K562 (cell line): ENCODE data around the gene AKAP13. TPM values are rescaled to one million over a fixed set of nuclear protein-coding genes. Genes with fewer than 3 reads are reported as not detected.

Experiments
- ATAC-seq: fragments of 200-7000 bp; cut with Tn5 transposase; 3 replicates; pipeline ENCODE4 v1.9.1; 2020; ENCODE audit warnings: moderate library complexity
- BruUV-seq: library from RNA; stranded (reverse); fragments of 400-500 nt; replicated peaks from 2 replicates; lab custom pipeline; 2021; lab: Mats Ljungman, UMichigan
- CTCF ChIA-PET: fragments of 300-600 bp; formaldehyde crosslinking; extraction: SDS; loops from one replicate; lab custom pipeline; 2021; ENCODE audit warnings: low intra/inter-chr PET ratio; lab: Yijun Ruan, JAX
- POLR2A ChIA-PET: fragments of 300-600, 350-650 bp; sonication (Branson Sonifier 250); formaldehyde crosslinking; extraction: SDS; loops from one replicate; lab custom pipeline; 2021; ENCODE audit warnings: antibody characterized with exemption, inconsistent platforms; lab: Yijun Ruan, JAX
- DNase-seq, 4 experiments: peaks; one replicate each; pipeline versions ENCODE4 v3.0.0 to v3.0.0-alpha.2; 2011 to 2018; ENCODE audit warnings: low spot score in 3 of 4, mixed read lengths in 3 of 4; ENCODE audit errors: extremely low read depth in 1 of 4
- FAIRE-seq: peaks from 2 replicates; lab custom pipeline; 2011; peaks lifted over from hg19 to GRCh38; lab: Jason Lieb, UNC
- H2AFZ ChIP-seq: 2 replicates; pipeline ENCODE4 v1.6.0; 2011; ENCODE audit warnings: low read depth, low read length, control low read depth, inconsistent platforms
- H3K27ac ChIP-seq: fragments of 200-600 bp; 3 replicates; pipeline ENCODE4 v1.8.0; 2011; ENCODE audit warnings: low read depth, mild to moderate bottlenecking, control low read depth, inconsistent platforms, low read length, moderate library complexity, mixed read lengths; ENCODE audit errors: extremely low read depth
- H3K27me3 ChIP-seq, 2 experiments: fragments of 300-600 bp in 1 of 2; 2 replicates in 1 of 2; 3 replicates in 1 of 2; pipeline versions ENCODE4 v1.6.0 to v1.8.0; 2011; ENCODE audit warnings: inconsistent platforms in 2 of 2, low read length in 2 of 2, mild to moderate bottlenecking in 1 of 2, mixed read lengths in 1 of 2, moderate library complexity in 1 of 2; ENCODE audit not compliant: control insufficient read depth in 2 of 2, insufficient read depth in 2 of 2
- H3K36me3 ChIP-seq: fragments of 300-600 bp; 3 replicates; pipeline ENCODE4 v1.8.0; 2011; ENCODE audit warnings: mild to moderate bottlenecking, low read length, inconsistent platforms; ENCODE audit not compliant: control insufficient read depth, insufficient read depth
- H3K4me1 ChIP-seq, 2 experiments: fragments of 200-600 bp in 1 of 2; replicated peaks in 1 of 2; 2 replicates in 1 of 2; 3 replicates in 1 of 2; pipeline versions ENCODE4 v1.5.1 to v1.8.0; 2011; ENCODE audit warnings: inconsistent platforms in 2 of 2, low read length in 2 of 2, mild to moderate bottlenecking in 1 of 2, mixed read lengths in 1 of 2, moderate library complexity in 1 of 2; ENCODE audit not compliant: control insufficient read depth in 2 of 2, insufficient read depth in 2 of 2
- H3K4me2 ChIP-seq: 2 replicates; pipeline ENCODE4 v1.6.1; 2011; ENCODE audit warnings: low read length, control low read depth, inconsistent platforms, mixed read lengths; ENCODE audit not compliant: insufficient read depth
- H3K4me3 ChIP-seq: fragments of 200-600 bp; sonication (generic), shearing (Covaris generic); 2 replicates; pipeline ENCODE4 v1.5.1; 2016; ENCODE audit warnings: control low read depth, inconsistent platforms
- H3K79me2 ChIP-seq: fragments of 200-600 bp; 3 replicates; pipeline ENCODE4 v1.8.0; 2011; ENCODE audit warnings: low read length, inconsistent platforms; ENCODE audit not compliant: control insufficient read depth, insufficient read depth
- H3K9ac ChIP-seq, 2 experiments: 2 replicates each; pipeline versions ENCODE4 v1.6.0 to v1.6.1; 2011; ENCODE audit warnings: low read depth in 2 of 2, low read length in 2 of 2, control low read depth in 1 of 2, inconsistent platforms in 1 of 2, mild to moderate bottlenecking in 1 of 2, mixed read lengths in 1 of 2; ENCODE audit not compliant: insufficient read depth in 1 of 2
- H3K9me1 ChIP-seq: one replicate; pipeline ENCODE4 v1.6.0; 2011; ENCODE audit warnings: inconsistent platforms, mild to moderate bottlenecking, low read length, moderate library complexity; ENCODE audit not compliant: control insufficient read depth, insufficient read depth
- H3K9me3 ChIP-seq: replicated peaks from 2 replicates; pipeline ENCODE4 v1.5.1; 2011; ENCODE audit warnings: low read depth, low read length, inconsistent platforms; ENCODE audit not compliant: control insufficient read depth, insufficient read depth
- H4K20me1 ChIP-seq: replicated peaks from 2 replicates; pipeline ENCODE4 v1.6.1; 2011; ENCODE audit warnings: low read length, inconsistent platforms, mixed read lengths; ENCODE audit not compliant: control insufficient read depth, insufficient read depth
- ARID3B ChIP-seq: fragments of 250-450 bp; sonication (Bioruptor Pico); IDR thresholded peaks from 2 replicates; pipeline ENCODE4 v1.4.0; 2020; ENCODE audit warnings: borderline replicate concordance
- ARNT ChIP-seq, 2 experiments: fragments of 450-650 bp; IDR thresholded peaks; 2 replicates each; pipeline ENCODE4 v1.6.1; 2016; ENCODE audit warnings: mild to moderate bottlenecking in 1 of 2
- ATF1 ChIP-seq, 2 experiments: fragments of 450-650 bp in 1 of 2; IDR thresholded peaks; 2 replicates each; pipeline ENCODE4 v1.6.1; 2016; ENCODE audit warnings: missing compliant biosample characterization in 1 of 2, missing genetic modification characterization in 1 of 2
- CBFA2T3 ChIP-seq: fragments of 450-650 bp; IDR thresholded peaks from 2 replicates; pipeline ENCODE4 v1.6.1; 2017
- CBFB ChIP-seq: sonication (generic); formaldehyde crosslinking; IDR thresholded peaks from 2 replicates; pipeline ENCODE4 v1.4.0; 2020; ENCODE audit warnings: mild to moderate bottlenecking, missing genetic modification reagents
- CTBP1 ChIP-seq: fragments of 450-650 bp; IDR thresholded peaks from 2 replicates; pipeline ENCODE4 v1.6.1; 2016; ENCODE audit warnings: borderline replicate concordance
- NCOA6 ChIP-seq: fragments of 450-650 bp; IDR thresholded peaks from 2 replicates; pipeline ENCODE4 v1.6.1; 2017; ENCODE audit warnings: mild to moderate bottlenecking
- NR1H2 ChIP-seq: sonication (generic); formaldehyde crosslinking; IDR thresholded peaks from 2 replicates; pipeline ENCODE4 v1.4.0; 2020; ENCODE audit warnings: mild to moderate bottlenecking, missing genetic modification reagents
- PHB2 ChIP-seq: fragments of 450-650 bp; IDR thresholded peaks from 2 replicates; pipeline ENCODE4 v1.6.1; 2017; ENCODE audit warnings: low read depth
- POLR3G ChIP-seq: IDR thresholded peaks from 2 replicates; pipeline ENCODE4 v1.6.1; 2011; ENCODE audit not compliant: insufficient read length, insufficient replicate concordance; ENCODE audit errors: extremely low read depth
- SIN3B ChIP-seq: fragments of 450-650 bp; IDR thresholded peaks from 2 replicates; pipeline ENCODE4 v1.6.1; 2017; ENCODE audit warnings: low read depth, mild to moderate bottlenecking, moderate library complexity
- TBP ChIP-seq: optimal IDR thresholded peaks from 2 replicates; pipeline ENCODE3; 2011; ENCODE audit warnings: low read depth, low read length, improper control_type of control experiment
- TOE1 ChIP-seq, 2 experiments: fragments of 450-650 bp in 1 of 2; sonication (generic) in 1 of 2; formaldehyde crosslinking in 1 of 2; IDR thresholded peaks; 2 replicates each; pipeline versions ENCODE4 v1.7.1 to v1.8.0; 2016 to 2022; ENCODE audit warnings: borderline replicate concordance in 2 of 2, mild to moderate bottlenecking in 2 of 2, antibody characterized with exemption in 1 of 2, inconsistent platforms in 1 of 2, low read depth in 1 of 2, missing genetic modification reagents in 1 of 2, moderate library complexity in 1 of 2
- ZEB2 ChIP-seq: fragments of 450-650 bp; IDR thresholded peaks from 2 replicates; pipeline ENCODE4 v1.6.1; 2016
- ZNF165 ChIP-seq: fragments of 250-450 bp; sonication (Bioruptor Pico); IDR thresholded peaks from 2 replicates; pipeline ENCODE4 v1.4.0; 2020; ENCODE audit warnings: borderline replicate concordance
- ZNF212 ChIP-seq: fragments of 450-650 bp; formaldehyde crosslinking; IDR thresholded peaks from 2 replicates; pipeline ENCODE4 v1.4.0; 2020; ENCODE audit warnings: mild to moderate bottlenecking
- ZNF583 ChIP-seq: fragments of 250-450 bp; sonication (Bioruptor Pico); IDR thresholded peaks from 2 replicates; pipeline ENCODE4 v1.4.0; 2020
- WGBS: fragments of 100-300 bp; shearing (Covaris generic); methylation state at CpG from one replicate; pipeline ENCODE4 v1.1.6; 2016; ENCODE audit warnings: low coverage, mixed read lengths; ENCODE audit not compliant: insufficient coverage; ENCODE audit errors: missing lambda C conversion rate; 5-methylcytosine and 5-hydroxymethylcytosine counted together
- in situ Hi-C: fragments of 300-500 bp; cut with MboI; formaldehyde crosslinking; loops from 4 replicates; pipeline ENCODE4 v1.15.0; 2018; ENCODE audit warnings: inconsistent platforms, mixed read lengths
- intact Hi-C: fragments of 100-400 bp; cut with micrococcal nuclease; formaldehyde crosslinking; loops from 2 replicates; pipeline ENCODE4 v1.14.2; 2022
- polyA plus RNA-seq, 8 experiments: library from polyadenylated mRNA; depleted of rRNA in 4 of 8; stranded (reverse) in 5 of 8; unstranded in 3 of 8; fragments of >200 nt; fragmentation: Nextera tagmentation in 2 of 8; fragmentation: Illumina TruSeq in 1 of 8; extraction: Ambion mirVana in 2 of 8; extraction: Trizol in 1 of 8; gene quantifications; 2 replicates each; pipeline versions ENCODE4 v1.2.1 to v1.2.3, GENCODE V29; 2011 to 2014; ENCODE audit warnings: inconsistent platforms in 1 of 8, missing spikeins in 1 of 8
- total RNA-seq, 7 experiments: library from RNA; depleted of rRNA in 6 of 7; stranded (reverse); fragments of >200 nt in 6 of 7; fragmentation: Illumina TruSeq in 2 of 7; extraction: Trizol in 2 of 7; gene quantifications; 2 replicates each; pipeline versions ENCODE4 v1.2.1 to v1.2.3, GENCODE V29; 2011 to 2021; ENCODE audit warnings: low replicate concordance in 1 of 7
- TF ChIP-seq, protein P1 (sequence below): sonication (generic); formaldehyde crosslinking; IDR thresholded peaks from 2 replicates; pipeline ENCODE4 v1.8.0; 2022; ENCODE audit warnings: mild to moderate bottlenecking, missing genetic modification reagents, borderline replicate concordance
- TF ChIP-seq, protein P2 (sequence below): fragments of 450-650 bp; formaldehyde crosslinking; IDR thresholded peaks from 2 replicates; pipeline ENCODE4 v1.4.0; 2020; ENCODE audit warnings: mild to moderate bottlenecking, mixed read lengths

Gene AKAP13
- total and polyA plus RNA-seq, 9 of the 15 experiments (the other 6 are each of a cell fraction or from before 2014, with no cell fraction given) = 0.03 to 1.7 (median 0.42) TPM

DNA sequence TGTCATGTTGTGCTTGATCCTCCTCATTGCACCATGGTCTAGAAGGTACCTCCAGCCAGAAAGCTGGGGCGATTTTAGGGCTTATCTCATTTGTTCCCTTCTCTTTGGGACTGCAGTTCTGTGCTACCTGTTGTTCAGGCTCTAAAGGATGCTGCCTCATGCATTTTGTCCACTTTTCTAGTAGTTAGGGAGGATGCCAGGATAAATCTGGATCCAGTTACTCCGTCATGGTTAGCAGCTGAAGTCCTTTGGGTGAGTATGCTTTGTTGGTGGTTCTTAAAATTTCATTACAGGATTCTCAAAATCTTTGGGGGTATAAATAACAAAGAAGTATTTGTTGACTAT is 8.9 kb downstream of the AKAP13 start (continued):
- TF ChIP-seq ARID3B (CRISPR knock-in tag) = no peak
- TF ChIP-seq PHB2 = no peak
- no peak for TF ChIP-seq NCOA6
- no peak for TF ChIP-seq ZNF583 (CRISPR knock-in tag)
- TF ChIP-seq ZNF165 (CRISPR knock-in tag) = no peak
- TF ChIP-seq, protein P1, sequence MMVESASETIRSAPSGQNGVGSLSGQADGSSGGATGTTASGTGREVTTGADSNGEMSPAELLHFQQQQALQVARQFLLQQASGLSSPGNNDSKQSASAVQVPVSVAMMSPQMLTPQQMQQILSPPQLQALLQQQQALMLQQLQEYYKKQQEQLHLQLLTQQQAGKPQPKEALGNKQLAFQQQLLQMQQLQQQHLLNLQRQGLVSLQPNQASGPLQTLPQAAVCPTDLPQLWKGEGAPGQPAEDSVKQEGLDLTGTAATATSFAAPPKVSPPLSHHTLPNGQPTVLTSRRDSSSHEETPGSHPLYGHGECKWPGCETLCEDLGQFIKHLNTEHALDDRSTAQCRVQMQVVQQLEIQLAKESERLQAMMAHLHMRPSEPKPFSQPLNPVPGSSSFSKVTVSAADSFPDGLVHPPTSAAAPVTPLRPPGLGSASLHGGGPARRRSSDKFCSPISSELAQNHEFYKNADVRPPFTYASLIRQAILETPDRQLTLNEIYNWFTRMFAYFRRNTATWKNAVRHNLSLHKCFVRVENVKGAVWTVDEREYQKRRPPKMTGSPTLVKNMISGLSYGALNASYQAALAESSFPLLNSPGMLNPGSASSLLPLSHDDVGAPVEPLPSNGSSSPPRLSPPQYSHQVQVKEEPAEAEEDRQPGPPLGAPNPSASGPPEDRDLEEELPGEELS (CRISPR knock-in tag) = no peak

- no peak overlapping the region for H3K9ac ChIP-seq
- peaks cover 2 to 4% of the 10 kb centered on the region in 2 experiments; a peak in 1 of 5 replicates for H3K27me3 ChIP-seq
- ChIA-PET CTCF (no interaction called here), POLR2A (no interaction called here)
- H3K36me3 ChIP-seq = no peaks in the 10 kb centered on the region
- no TSS peak for BruUV-seq
- no peak overlapping the region for H2AFZ ChIP-seq
- intact Hi-C loops (no loop called here), in situ Hi-C loops (no loop called here)
- no peaks in the 10 kb centered on the region for H3K9me3 ChIP-seq
- DNase-seq (no peak), ATAC-seq (no peak), FAIRE-seq (no peak)
- 0% methylated on average over 4 of the region's 4 CpGs for WGBS
- H4K20me1 ChIP-seq = no peaks in the 10 kb centered on the region
- no peak overlapping the region for H3K4me2 ChIP-seq
- H3K27ac ChIP-seq = no peak overlapping the region
- no peak overlapping the region for H3K4me3 ChIP-seq
- TF ChIP-seq ARNT (IDR thresholded peaks at IDR 0.05) = no peak
- TF ChIP-seq NR1H2 (CRISPR knock-in tag) = no peak
- TF ChIP-seq ZNF212 (CRISPR knock-in tag) = no peak
- no peak for TF ChIP-seq TOE1 (IDR thresholded peaks at IDR 0.05; ENCODE audit: borderline replicate concordance)
- TF ChIP-seq TOE1 (CRISPR knock-in tag; IDR thresholded peaks at IDR 0.05; ENCODE audit: borderline replicate concordance, low read depth) = no peak
- no peak for TF ChIP-seq POLR3G
- no peak for TF ChIP-seq SIN3B
- no peak for TF ChIP-seq CTBP1
- no peak for TF ChIP-seq TBP
- no peak for TF ChIP-seq CBFA2T3
- TF ChIP-seq, protein P2, sequence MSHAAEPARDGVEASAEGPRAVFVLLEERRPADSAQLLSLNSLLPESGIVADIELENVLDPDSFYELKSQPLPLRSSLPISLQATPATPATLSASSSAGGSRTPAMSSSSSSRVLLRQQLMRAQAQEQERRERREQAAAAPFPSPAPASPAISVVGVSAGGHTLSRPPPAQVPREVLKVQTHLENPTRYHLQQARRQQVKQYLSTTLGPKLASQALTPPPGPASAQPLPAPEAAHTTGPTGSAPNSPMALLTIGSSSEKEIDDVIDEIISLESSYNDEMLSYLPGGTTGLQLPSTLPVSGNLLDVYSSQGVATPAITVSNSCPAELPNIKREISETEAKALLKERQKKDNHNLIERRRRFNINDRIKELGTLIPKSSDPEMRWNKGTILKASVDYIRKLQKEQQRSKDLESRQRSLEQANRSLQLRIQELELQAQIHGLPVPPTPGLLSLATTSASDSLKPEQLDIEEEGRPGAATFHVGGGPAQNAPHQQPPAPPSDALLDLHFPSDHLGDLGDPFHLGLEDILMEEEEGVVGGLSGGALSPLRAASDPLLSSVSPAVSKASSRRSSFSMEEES (CRISPR knock-in tag) = no peak
- no peak for TF ChIP-seq ZEB2
- no peak for TF ChIP-seq CBFB (CRISPR knock-in tag)
- TF ChIP-seq ATF1 (CRISPR knock-in tag; IDR thresholded peaks at IDR 0.05) = no peak
- TF ChIP-seq ATF1 (tag; IDR thresholded peaks at IDR 0.05) = no peak
- TF ChIP-seq, all 486 proteins: peak for 0
- H3K9me1 ChIP-seq = no peaks in the 10 kb centered on the region
- H3K79me2 ChIP-seq = no peaks in the 10 kb centered on the region
- no peaks in the 10 kb centered on the region for H3K4me1 ChIP-seq
These were observed 9.4 kb downstream of the AKAP13 start for GRCh38 chr15:85389772-85390171.
